GM12892 (cell line): ENCODE data around the gene ATXN1.

Experiments
- DNase-seq: peaks from one replicate; pipeline ENCODE4 v3.0.0; 2011; ENCODE audit not compliant: insufficient read length
- FAIRE-seq: peaks from 2 replicates; lab custom pipeline; 2011; peaks lifted over from hg19 to GRCh38; lab: Jason Lieb, UNC
- POLR2A ChIP-seq: IDR thresholded peaks from 2 replicates; pipeline ENCODE4 v1.6.1; 2011; ENCODE audit warnings: low read depth, low read length, control low read depth
- POLR2AphosphoS5 ChIP-seq: IDR thresholded peaks from 2 replicates; pipeline ENCODE4 v1.6.1; 2011; ENCODE audit warnings: low read depth, low read length, control low read depth
- TAF1 ChIP-seq: IDR thresholded peaks from 2 replicates; pipeline ENCODE4 v1.6.1; 2011; ENCODE audit warnings: low read depth, mild to moderate bottlenecking, control low read depth, low read length, borderline replicate concordance

Gene ATXN1

GRCh38 chr6:16508959-16509358, 252.3 kb downstream of the ATXN1 start:
- TF ChIP-seq TAF1 (no peak), POLR2A (peak; percentile 66)
- FAIRE-seq (no peak), DNase-seq (no peak)

DNA sequence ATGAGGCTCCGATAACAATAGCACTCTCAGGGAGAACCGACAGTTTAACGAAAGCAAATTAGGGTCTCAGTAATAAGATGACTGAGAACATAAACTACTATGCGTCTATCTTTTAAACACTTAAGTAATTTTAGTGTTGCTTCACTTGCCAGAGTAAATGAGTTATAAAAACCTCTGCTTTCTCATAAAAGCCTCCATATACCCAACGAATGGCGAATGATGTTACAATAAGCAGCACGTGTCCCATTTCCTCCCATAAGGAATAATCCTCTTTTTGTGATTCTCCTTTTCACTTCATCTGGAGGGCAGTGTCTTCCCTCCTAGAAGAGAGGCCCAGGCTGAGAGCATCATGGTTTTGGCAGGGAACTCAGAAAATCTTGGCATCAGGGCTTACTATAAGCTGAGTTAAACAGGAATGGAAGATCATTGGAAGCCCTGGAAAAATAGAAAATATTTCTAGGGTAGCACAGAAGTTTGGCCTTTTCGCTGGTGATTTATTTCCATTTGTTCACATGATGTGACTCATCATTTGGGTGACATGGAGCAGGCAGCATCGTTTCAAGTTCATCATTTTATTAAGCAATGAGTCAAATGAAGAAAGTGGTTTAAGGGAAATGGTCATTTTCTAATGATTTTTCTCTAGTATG, 255.4 kb downstream of the ATXN1 start:
- DNase-seq, result no peak
- TF ChIP-seq POLR2AphosphoS5 (no peak), TAF1 (no peak), POLR2A (no peak)
- peak; percentile 78 for FAIRE-seq

GRCh38 chr6:16504609-16505008, 256.7 kb downstream of the ATXN1 start:
- TF ChIP-seq POLR2A, result no peak
- no peak for TF ChIP-seq TAF1
- no peak for TF ChIP-seq POLR2AphosphoS5
- no peak for DNase-seq
- peak; percentile 94 for FAIRE-seq

DNA sequence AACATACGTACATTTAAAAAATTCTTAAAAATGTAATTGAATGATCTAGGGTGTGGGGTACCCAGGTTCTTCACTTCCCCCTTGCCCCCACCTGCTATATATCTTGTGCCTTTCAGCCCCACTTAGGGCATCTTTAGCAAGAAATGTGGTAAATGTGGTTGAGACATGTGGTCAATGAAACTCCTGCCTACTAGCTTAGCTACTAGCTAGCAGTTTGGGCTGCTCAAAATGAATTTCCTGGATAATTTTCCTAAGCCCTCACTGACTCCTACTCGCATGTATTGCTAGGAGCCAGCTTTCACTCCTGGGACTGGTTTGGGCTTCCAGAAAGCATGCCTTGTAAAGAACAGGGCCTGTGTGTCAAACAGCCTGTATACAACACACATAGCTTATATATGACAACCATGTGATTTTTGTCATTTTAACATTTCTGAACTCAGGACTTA, 257.3 kb downstream of the ATXN1 start:
- DNase-seq, result no peak
- FAIRE-seq, result peak; percentile 96
- TF ChIP-seq POLR2A (no peak), TAF1 (no peak), POLR2AphosphoS5 (no peak)

DNA sequence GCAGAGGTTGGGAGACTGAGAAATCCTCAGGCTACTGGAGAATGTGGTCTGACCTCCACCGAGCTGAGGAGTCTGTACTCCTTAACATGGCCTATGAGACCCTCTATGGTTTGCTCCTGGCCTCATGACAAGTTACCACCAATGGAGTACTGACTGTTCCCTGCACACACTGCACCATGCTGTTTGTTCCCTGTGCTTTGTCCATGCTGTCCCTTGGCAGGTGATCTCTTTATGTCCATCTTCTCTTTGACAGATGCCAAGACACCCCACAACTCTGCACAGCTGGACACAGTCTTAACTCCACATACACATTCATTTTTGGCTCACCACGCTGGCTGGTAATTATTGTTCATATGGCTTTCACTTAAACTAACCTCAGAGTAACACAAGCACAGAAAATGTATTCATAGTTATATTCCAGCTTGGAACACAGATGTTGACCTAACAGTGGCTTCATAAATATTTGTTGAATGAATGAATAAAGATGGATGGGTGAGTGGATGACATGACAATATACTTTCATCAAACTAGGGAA, 258.0 kb downstream of the ATXN1 start:
- DNase-seq (no peak), FAIRE-seq (peak; percentile 78)
- TF ChIP-seq POLR2AphosphoS5, result no peak
- TF ChIP-seq POLR2A, result no peak
- TF ChIP-seq TAF1, result no peak

GRCh38 chr6:16498957-16499356, 262.3 kb downstream of the ATXN1 start:
- TF ChIP-seq TAF1, result no peak
- TF ChIP-seq POLR2AphosphoS5, result no peak
- TF ChIP-seq POLR2A, result no peak
- DNase-seq, result no peak
- FAIRE-seq, result no peak

GRCh38 chr6:16498237-16498636, 263.0 kb downstream of the ATXN1 start:
- DNase-seq, result no peak
- peak; percentile 40 for FAIRE-seq
- TF ChIP-seq POLR2A (no peak), TAF1 (no peak), POLR2AphosphoS5 (no peak)

DNA sequence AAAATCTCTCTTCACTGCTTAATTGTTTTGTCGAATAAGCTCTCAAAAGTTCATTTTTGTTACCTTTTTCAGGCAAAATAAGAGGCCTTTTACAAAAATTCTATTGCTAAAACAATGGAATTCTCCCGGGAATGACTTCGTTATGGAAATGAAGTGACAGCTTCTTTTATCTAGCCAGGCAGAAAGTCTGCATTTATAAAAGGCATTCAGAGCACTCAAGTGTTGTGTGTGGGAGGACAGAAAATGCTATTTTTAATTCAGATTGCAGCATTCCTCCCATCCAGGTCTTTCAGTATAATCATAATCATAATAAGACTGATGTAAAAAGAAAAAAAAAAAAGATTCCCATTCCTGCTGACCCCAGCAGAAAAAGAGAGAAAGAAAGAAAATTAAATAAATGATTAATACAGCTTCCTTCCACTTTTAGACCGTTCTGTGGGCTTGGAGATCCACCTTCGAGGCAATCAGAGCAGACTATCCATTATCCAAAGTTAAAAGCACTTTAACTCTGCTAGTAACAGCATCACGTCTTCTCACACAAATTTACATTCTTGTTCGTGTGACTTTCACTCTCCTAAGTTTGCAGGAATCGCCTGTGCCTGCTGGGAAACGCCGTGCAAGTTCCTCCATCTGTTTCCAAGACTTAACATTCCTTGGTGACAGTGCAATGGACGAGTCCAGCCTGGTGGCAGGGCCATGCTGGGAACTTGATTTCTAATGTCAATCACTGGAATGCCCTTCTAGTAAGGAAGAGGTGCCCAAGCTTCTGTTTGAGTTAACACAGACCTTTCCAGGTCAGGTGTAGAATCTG, 264.1 kb downstream of the ATXN1 start:
- DNase-seq, result no peak
- TF ChIP-seq POLR2A, result no peak
- no peak for TF ChIP-seq POLR2AphosphoS5
- TF ChIP-seq TAF1, result no peak
- FAIRE-seq, result peak; percentile 80

GRCh38 chr6:16496210-16496609, 265.1 kb downstream of the ATXN1 start:
- DNase-seq, result no peak
- TF ChIP-seq TAF1, result no peak
- no peak for TF ChIP-seq POLR2AphosphoS5
- no peak for TF ChIP-seq POLR2A
- peak; percentile 24 for FAIRE-seq

DNA sequence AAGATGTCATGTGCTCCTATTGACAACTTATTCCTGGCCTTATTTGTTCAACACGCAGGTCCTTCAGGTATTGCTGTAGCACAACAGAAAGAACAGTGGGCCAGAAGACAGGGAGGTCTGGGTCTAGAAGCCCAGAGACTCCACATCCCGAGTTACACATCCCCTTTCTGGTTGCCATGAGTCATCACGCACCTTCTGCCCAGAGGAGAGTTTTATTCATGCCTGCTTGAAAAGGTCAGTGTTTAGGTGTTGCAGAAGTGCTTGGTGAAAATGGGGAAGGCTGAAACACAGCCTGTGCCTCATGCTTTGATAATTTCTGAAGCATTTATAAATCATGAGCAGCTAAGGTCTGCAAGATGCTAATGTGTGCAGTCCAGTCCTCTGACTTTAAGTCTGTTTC, 266.5 kb downstream of the ATXN1 start:
- FAIRE-seq (peak; percentile 98), DNase-seq (no peak)
- TF ChIP-seq TAF1, result no peak
- peak; percentile 27; the same call in 1 of the 2 replicates for TF ChIP-seq POLR2AphosphoS5
- peak; percentile 62; the same call in 1 of the 2 replicates for TF ChIP-seq POLR2A

DNA sequence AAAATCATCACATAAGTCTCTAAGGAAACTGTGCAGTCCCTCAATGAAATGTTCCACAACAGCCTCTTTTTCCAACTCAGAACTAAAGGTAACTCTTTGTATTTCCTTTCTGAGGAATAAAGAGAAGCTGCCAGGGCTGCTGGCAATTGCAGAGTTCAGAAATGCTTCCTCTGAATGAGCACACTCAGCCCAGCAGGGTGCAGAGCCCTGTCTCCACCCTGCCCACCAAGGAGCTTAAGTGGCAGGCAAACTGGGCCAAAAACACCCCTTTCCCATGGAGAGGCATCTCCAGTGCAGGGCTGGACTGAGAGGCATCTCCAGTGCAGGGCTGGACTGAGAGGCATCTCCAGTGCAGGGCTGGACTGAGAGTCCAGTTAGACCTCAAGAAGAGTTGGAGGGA, 267.5 kb downstream of the ATXN1 start:
- FAIRE-seq (peak; percentile 70), DNase-seq (no peak)
- TF ChIP-seq POLR2A, result no peak
- TF ChIP-seq TAF1, result no peak
- no peak; the same call in 1 of the 2 replicates for TF ChIP-seq POLR2AphosphoS5

- no peak for DNase-seq
- TF ChIP-seq POLR2A, result 0 out of 2 replicates have a peak, but pooled peaks have one; percentile 45
- TF ChIP-seq TAF1, result peak; percentile 14; the same call in 1 of the 2 replicates
- no peak for TF ChIP-seq POLR2AphosphoS5
- peak; percentile 77 for FAIRE-seq
Measured at GRCh38 chr6:16493112-16493511, 268.1 kb downstream of the ATXN1 start.
